Bronchial epithelial cell (primary cell): Measurements from ENCODE around the gene RYR2. TPM values are rescaled to one million over a fixed set of nuclear protein-coding genes. Genes with fewer than 3 reads are reported as not detected.
A peak's percentile ranks its signal among the peaks of the same experiment; 100 is the strongest.

Experiments
- DNase-seq: peaks from one replicate; pipeline ENCODE4 v3.0.0-alpha.2; 2010; ENCODE audit warnings: low read depth
- FAIRE-seq: peaks from 2 replicates; lab custom pipeline; 2011; peaks lifted over from hg19 to GRCh38; lab: Jason Lieb, UNC
- H3K27me3 ChIP-seq: 2 replicates; pipeline ENCODE4 v1.5.1; 2011; ENCODE audit warnings: low read length; ENCODE audit not compliant: control insufficient read depth, insufficient read depth
- H3K36me3 ChIP-seq: 2 replicates; pipeline ENCODE4 v1.5.1; 2011; ENCODE audit warnings: low read length; ENCODE audit not compliant: control insufficient read depth, insufficient read depth
- H3K4me3 ChIP-seq: 2 replicates; pipeline ENCODE4 v1.5.1; 2011; ENCODE audit warnings: mild to moderate bottlenecking, low read depth, low read length, control low read depth
- total RNA-seq: library from RNA; depleted of rRNA; stranded (reverse); fragments of >200 nt; gene quantifications from 2 replicates; pipeline ENCODE4 v1.2.1, GENCODE V29; 2014
- TF ChIP-seq, protein P1 (sequence below): IDR thresholded peaks from 2 replicates; pipeline ENCODE4 v1.5.1; 2011; ENCODE audit warnings: mild to moderate bottlenecking, moderate library complexity, low read length, control low read depth, inconsistent platforms; ENCODE audit not compliant: insufficient read depth, severe bottlenecking

Gene RYR2
- total RNA-seq, 1 donor from 2014 or later, result not detected

DNA sequence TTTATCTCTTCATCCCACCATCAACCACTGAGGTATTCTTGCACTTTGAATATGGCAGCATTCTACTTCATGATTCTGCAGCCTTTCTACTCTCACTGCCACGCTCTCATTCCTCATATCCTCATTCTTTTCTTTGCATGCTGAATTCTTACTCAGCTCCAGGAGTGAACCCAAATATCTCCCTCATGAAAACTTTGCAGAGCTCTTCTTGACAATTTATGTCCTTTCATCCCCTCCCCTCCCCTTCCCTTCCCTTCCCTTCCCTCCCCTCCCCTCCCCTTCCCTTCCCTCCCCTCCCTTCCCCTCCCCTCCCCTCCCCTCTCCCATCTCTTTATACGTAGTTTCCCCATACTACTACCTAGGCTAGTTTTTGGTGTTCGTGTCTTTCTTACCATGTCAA, 363.9 kb downstream of the RYR2 start:
- H3K4me3 ChIP-seq, result no peak overlapping the region
- DNase-seq, result no peak
- no peak for FAIRE-seq
- TF ChIP-seq, protein P1, sequence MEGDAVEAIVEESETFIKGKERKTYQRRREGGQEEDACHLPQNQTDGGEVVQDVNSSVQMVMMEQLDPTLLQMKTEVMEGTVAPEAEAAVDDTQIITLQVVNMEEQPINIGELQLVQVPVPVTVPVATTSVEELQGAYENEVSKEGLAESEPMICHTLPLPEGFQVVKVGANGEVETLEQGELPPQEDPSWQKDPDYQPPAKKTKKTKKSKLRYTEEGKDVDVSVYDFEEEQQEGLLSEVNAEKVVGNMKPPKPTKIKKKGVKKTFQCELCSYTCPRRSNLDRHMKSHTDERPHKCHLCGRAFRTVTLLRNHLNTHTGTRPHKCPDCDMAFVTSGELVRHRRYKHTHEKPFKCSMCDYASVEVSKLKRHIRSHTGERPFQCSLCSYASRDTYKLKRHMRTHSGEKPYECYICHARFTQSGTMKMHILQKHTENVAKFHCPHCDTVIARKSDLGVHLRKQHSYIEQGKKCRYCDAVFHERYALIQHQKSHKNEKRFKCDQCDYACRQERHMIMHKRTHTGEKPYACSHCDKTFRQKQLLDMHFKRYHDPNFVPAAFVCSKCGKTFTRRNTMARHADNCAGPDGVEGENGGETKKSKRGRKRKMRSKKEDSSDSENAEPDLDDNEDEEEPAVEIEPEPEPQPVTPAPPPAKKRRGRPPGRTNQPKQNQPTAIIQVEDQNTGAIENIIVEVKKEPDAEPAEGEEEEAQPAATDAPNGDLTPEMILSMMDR, result no peak
- no peaks in the 10 kb centered on the region for H3K27me3 ChIP-seq
- no peaks in the 10 kb centered on the region for H3K36me3 ChIP-seq

- TF ChIP-seq, protein P1, result no peak
- no peaks in the 10 kb centered on the region for H3K27me3 ChIP-seq
- DNase-seq (peak; percentile 61), FAIRE-seq (no peak)
- no peak overlapping the region for H3K4me3 ChIP-seq
- no peaks in the 10 kb centered on the region for H3K36me3 ChIP-seq
Observed at GRCh38 chr1:237411621-237412020, 369.6 kb downstream of the RYR2 start.

- no peaks in the 10 kb centered on the region for H3K36me3 ChIP-seq
- DNase-seq (no peak), FAIRE-seq (no peak)
Observed at GRCh38 chr1:237416924-237417655, 375.1 kb downstream of the RYR2 start.

GRCh38 chr1:237428809-237429208, 386.8 kb downstream of the RYR2 start:
- TF ChIP-seq, protein P1, result no peak
- no peaks in the 10 kb centered on the region for H3K27me3 ChIP-seq
- DNase-seq, result no peak
- no peaks in the 10 kb centered on the region for H3K36me3 ChIP-seq
- FAIRE-seq, result no peak
- no peak overlapping the region for H3K4me3 ChIP-seq

More at GRCh38 chr1:237416924-237417655, 375.1 kb downstream of the RYR2 start:
- TF ChIP-seq, protein P1, result no peak
- H3K27me3 ChIP-seq, result no peaks in the 10 kb centered on the region
- H3K4me3 ChIP-seq, result no peak overlapping the region

GRCh38 chr1:237429252-237429651, 387.3 kb downstream of the RYR2 start:
- Histone ChIP-seq H3K36me3 (no peaks in the 10 kb centered on the region), H3K4me3 (no peak overlapping the region), H3K27me3 (no peaks in the 10 kb centered on the region)
- TF ChIP-seq, protein P1, result no peak
- DNase-seq (no peak), FAIRE-seq (no peak)
